ENCODE results near the gene MRTFA.

- no peak for TF ChIP-seq GATA2 (IDR thresholded peaks at IDR 0.05; ENCODE audit: low read depth, low read length)
- no peak for TF ChIP-seq GATA3 (IDR thresholded peaks at IDR 0.05; ENCODE audit: low read depth, low read length)
These were observed 948 bp upstream of the MRTFA start for GRCh38 chr22:40637183-40638150.
